Measurements from ENCODE around the gene ARPP19. TPM values are rescaled to one million over a fixed set of nuclear protein-coding genes. Genes with fewer than 3 reads are reported as not detected.
A peak's percentile ranks its signal among the peaks of the same experiment; 100 is the strongest.
"Not testable (repeated sequence)": the region's sequence is repeated elsewhere in the genome, so short reads cannot be mapped to it uniquely, and the experiment has no call there.

ARPP19 gene, protein sequence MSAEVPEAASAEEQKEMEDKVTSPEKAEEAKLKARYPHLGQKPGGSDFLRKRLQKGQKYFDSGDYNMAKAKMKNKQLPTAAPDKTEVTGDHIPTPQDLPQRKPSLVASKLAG
- total RNA-seq (2014; rRNA removed; shearing (Covaris generic)): 159 and 164 TPM in 2 replicates

DNA sequence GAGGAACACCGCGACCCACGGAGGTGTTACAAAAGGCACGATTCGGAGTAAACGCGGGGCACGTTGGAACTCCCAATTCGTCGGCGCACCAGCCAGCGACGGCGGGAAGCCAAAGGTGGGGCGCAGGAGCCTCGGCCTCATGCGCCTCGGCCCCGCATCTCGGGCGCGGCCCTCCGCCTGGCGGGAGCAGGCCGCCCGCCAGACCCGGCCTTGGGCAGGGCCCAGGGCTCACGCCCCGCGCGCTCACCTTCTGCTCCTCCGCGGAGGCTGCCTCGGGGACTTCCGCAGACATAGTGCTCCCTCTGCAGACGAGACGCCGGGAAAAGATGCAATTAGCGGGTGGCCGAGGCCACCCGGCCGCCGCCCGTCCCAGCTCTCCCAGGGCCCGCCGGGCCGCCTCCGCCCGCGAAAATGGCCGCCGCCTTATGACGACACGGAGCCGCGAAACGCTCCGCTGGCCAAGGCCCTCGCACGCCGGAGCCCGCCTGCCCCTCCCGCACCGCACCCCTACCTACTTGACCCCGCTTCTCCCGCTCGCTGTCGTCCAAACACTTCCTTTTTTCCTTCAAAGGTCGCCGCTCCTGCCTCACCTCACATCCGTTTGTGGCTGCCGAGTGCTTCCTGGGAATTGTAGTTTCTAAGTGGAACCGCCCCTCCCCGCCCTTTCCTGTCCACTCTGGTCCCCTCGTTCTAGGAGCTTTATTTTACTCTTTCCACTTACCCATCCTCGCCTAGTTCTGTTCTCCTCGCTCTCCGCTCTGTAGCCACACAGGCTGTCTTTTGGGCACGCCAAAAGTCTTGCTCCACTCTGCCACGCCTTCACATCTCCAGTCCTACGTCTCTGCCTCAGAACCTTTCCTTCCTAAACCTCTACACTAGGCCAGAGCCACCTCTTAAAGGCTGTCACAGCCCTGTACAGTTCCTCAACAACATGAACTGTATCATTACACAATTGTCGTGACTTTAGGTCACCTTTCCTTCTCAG lies at the start of gene ARPP19:
TSS of gene ARPP19 (minus strand) at position 430 of the 985 bp plus-strand sequence. CDS start at position 292, 138 bp downstream.
- DNase-seq (ENCODE audit: low read depth in 1 of 2, low spot score in 2 of 2): peak; percentile 93 to 96
- Histone ChIP-seq H3K27me3 (replicated peaks) (no peaks in the 10 kb centered on the region), H3K36me3 (peaks cover 22% of the 10 kb centered on the region), H3K4me3 (peak within 1 kb of the TSS; percentile 73), H3K9me3 (replicated peaks) (no peaks in the 10 kb centered on the region), H3K27ac (peak within 1 kb of the TSS; percentile 87), H3K4me1 (replicated peaks) (peaks cover 20% of the 10 kb centered on the region)

DNA sequence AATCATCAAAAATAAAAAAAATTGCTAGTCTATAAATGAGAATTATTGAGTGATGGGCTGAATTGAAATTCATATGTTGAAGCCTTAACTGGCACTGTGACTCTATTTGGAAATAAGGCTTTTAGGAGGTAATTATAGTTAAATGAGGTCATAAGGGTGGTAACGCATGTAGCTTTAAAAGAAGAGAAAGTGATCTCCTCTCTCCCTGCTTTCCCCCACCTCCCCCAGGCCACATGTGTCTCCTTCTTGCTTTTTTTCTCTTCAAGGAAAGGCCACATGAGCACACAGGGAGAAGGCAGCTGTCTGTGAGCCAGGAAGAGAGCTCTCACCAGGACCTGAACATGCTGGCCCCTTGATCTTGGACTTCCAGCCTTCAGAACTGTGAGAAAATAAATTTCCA lies 48.2 kb upstream of the ARPP19 start:
- Histone ChIP-seq H3K4me1 (replicated peaks) (no peaks in the 10 kb centered on the region), H3K27ac (no peak overlapping the region), H3K36me3 (no peaks in the 10 kb centered on the region), H3K4me3 (no peak overlapping the region), H3K27me3 (replicated peaks) (no peaks in the 10 kb centered on the region), H3K9me3 (replicated peaks) (no peaks in the 10 kb centered on the region)
- no peak for DNase-seq (ENCODE audit: low read depth in 1 of 2, low spot score in 2 of 2)

DNA sequence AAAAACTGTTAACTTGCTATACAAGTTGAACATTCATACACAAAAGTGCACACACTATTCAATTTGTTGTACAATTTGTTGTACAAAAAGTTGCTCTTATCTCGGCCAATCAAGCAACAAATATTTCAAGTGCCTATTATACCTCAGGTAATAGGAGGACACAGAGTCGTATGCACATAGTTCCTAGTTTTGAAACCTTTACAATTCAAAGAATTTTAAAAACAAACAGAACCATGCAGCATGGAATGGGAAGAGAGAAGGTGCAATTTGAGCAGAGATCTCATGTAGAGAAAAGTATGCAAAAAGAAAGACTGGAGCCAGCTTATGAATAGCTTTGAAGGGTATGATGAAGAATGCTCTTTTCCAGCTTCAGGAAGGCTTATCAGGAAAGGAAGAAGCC lies 46.5 kb upstream of the ARPP19 start:
- Histone ChIP-seq H3K36me3 (no peaks in the 10 kb centered on the region), H3K27ac (no peak overlapping the region), H3K27me3 (replicated peaks) (no peaks in the 10 kb centered on the region), H3K4me1 (replicated peaks) (no peaks in the 10 kb centered on the region), H3K9me3 (replicated peaks) (no peaks in the 10 kb centered on the region), H3K4me3 (no peak overlapping the region)
- no peak for DNase-seq (ENCODE audit: low read depth in 1 of 2, low spot score in 2 of 2)

DNA sequence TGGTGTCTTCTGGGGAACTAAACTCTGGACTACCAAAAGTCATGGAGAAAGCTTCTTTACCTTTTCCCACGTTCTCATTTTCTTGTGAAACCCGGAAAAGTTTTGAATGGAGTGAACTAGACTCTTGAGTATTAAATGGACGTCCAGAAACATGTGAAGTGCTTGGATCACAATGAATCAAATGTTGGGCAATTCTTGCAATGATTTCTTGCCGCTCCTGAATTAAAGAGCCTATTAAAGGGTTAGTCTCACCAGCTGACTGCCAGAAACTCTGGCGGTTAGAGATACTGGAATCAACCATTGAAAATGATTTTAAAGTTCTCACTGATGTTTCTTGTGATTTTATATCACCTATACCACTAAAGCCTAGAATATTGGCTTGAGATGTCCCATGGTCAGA lies 40.8 kb upstream of the ARPP19 start:
- no peaks in the 10 kb centered on the region for H3K9me3 ChIP-seq (replicated peaks)
- 0 out of 2 replicates have a peak, but pooled peaks cover 3% of the 10 kb centered on the region for H3K36me3 ChIP-seq
- no peak overlapping the region for H3K27ac ChIP-seq

DNA sequence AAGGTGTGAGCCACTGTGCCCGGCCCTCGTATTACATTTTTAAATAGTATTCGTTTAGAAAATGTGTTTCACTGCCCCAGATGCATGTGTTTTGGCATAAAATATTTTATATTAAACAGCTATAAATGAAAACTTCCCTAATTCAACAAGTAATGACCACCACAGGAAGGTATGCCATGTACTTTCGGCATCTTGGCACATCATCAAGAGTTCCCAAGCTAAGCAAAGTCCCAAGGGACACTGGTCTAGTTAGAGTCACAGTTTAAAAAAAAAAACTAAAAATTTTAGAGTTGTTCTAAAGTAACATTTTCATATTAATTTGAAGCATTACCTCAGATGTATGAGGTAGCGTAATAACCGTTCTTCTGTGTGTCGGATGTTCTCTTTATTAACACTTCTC lies 15.6 kb upstream of the ARPP19 start:
- H3K27ac ChIP-seq: no peak overlapping the region
- no peaks in the 10 kb centered on the region for H3K4me1 ChIP-seq (replicated peaks)
- no peak for DNase-seq (ENCODE audit: low read depth in 1 of 2, low spot score in 2 of 2)
- no peaks in the 10 kb centered on the region for H3K9me3 ChIP-seq (replicated peaks)
- no peaks in the 10 kb centered on the region for H3K36me3 ChIP-seq
- no peak overlapping the region for H3K4me3 ChIP-seq
- no peaks in the 10 kb centered on the region for H3K27me3 ChIP-seq (replicated peaks)

More for the DNA sequence above, 40.8 kb upstream of the ARPP19 start:
- H3K27me3 ChIP-seq (replicated peaks): no peaks in the 10 kb centered on the region
- no peak for DNase-seq (ENCODE audit: low read depth in 1 of 2, low spot score in 2 of 2)
- H3K4me1 ChIP-seq (replicated peaks): no peaks in the 10 kb centered on the region
- H3K4me3 ChIP-seq: no peak overlapping the region

DNA sequence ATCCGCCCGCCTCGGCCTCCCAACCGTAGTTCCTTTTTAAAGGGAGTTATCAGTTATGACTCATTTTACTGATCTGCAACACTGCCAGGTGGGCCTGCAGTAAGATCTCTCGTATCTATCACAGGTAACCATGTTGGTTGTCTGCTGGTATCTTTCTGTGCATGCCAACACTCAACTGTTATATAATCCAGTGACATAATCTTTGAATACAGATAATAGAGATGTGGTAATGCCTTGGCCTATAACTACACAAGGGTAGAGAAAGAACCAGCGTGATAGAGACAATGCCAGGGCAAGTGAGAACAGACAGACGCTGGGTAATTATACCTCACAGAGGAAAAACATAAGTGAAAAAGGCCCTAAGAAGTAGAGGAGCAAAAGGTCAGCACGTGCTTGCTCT lies 11.0 kb upstream of the ARPP19 start:
- H3K27me3 ChIP-seq (replicated peaks): no peaks in the 10 kb centered on the region
- no peak overlapping the region for H3K27ac ChIP-seq
- no peaks in the 10 kb centered on the region for H3K4me1 ChIP-seq (replicated peaks)
- no peak overlapping the region for H3K4me3 ChIP-seq
- H3K36me3 ChIP-seq: no peaks in the 10 kb centered on the region
- H3K9me3 ChIP-seq (replicated peaks): no peaks in the 10 kb centered on the region
- no peak for DNase-seq (ENCODE audit: low read depth in 1 of 2, low spot score in 2 of 2)

DNA sequence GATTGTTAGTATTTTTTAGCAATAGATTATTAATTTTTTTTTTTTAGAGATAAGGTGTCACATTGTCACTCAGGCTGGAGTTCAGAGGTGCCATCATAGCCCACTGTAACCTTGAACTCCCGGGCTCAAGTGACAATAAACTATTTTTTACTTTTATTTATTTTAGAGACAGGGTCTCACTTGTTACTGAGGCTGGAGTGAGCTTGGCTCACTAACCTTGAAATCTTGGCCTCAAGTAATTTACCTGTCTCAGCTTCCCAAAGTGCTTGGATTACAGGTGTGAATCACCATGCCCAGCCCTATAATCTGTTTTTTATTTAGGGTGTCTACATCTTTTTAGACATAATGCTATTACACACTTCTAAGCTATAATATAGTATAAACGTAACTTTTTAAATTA lies 7.9 kb upstream of the ARPP19 start:
- no peaks in the 10 kb centered on the region for H3K9me3 ChIP-seq (replicated peaks)
- H3K4me1 ChIP-seq (replicated peaks): no peaks in the 10 kb centered on the region
- H3K36me3 ChIP-seq: no peaks in the 10 kb centered on the region
- no peak overlapping the region for H3K27ac ChIP-seq
- H3K27me3 ChIP-seq (replicated peaks): no peaks in the 10 kb centered on the region
- no peak overlapping the region for H3K4me3 ChIP-seq
- no peak for DNase-seq (ENCODE audit: low read depth in 1 of 2, low spot score in 2 of 2)

DNA sequence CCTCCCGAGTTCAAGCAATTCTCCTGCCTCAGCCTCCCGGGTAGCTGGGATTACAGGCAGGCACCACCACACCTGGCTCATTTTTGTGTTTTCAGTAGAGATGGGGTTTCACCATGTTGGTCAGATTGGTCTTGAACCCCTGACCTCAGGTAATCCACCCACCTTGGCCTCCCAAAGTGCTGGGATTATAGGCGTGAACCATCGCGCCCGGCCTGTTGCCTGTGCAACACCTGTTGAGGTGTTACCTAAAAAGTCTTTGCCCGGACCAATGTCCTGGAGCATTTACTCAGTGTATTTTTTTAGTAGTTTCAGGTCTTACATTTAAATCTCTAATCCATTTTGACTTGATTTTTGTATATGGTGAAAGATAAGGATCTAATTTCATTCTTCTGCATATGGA lies 6.7 kb upstream of the ARPP19 start:
- H3K27ac ChIP-seq; H3K9me3 ChIP-seq (replicated peaks); H3K4me1 ChIP-seq (replicated peaks); H3K36me3 ChIP-seq; H3K4me3 ChIP-seq; DNase-seq (ENCODE audit: low read depth in 1 of 2, low spot score in 2 of 2); H3K27me3 ChIP-seq (replicated peaks): not testable (repeated sequence)

DNA sequence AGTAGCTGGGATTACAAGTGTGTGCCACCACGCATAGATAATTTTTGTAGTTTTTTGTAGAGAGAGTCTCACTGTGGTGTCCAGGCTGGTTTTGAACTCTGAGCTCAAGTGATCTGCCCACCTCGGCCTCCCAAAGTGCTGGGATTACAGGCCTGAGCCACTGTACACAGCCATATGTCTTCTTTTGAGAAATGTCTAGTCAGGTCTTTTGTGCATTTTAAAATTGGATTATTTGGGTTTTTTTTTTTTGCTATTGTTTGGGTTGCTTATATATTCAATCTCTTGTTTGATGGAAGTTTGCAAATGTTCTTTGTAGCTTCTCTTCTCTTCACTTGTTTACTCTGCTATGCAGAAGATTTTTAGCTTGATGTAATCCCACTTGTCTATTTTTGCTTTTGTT lies 6.2 kb upstream of the ARPP19 start:
- no peaks in the 10 kb centered on the region for H3K27me3 ChIP-seq (replicated peaks)
- H3K4me3 ChIP-seq: no peak overlapping the region
- no peaks in the 10 kb centered on the region for H3K4me1 ChIP-seq (replicated peaks)
- DNase-seq (ENCODE audit: low read depth in 1 of 2, low spot score in 2 of 2): no peak
- no peak overlapping the region for H3K27ac ChIP-seq
- H3K36me3 ChIP-seq: no peaks in the 10 kb centered on the region
- no peaks in the 10 kb centered on the region for H3K9me3 ChIP-seq (replicated peaks)

DNA sequence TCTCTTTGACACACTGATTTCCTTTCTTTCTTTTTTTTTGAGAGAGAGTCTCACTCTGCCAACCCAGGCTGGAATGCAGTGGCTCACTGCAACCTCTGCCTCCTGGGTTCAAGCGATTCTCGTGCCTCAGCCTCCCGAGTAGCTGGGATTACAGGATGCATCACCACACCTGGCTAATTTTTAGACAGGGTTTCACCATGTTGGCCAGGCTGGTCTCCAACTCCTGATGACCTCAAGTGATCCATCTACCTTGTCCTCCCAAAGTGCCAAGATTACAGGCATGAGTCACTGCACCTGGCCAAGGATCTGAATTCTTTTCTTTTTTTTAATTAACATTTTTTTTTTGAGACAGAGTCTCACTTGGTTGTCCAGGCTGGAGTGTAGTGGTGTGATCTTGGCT lies 5.8 kb upstream of the ARPP19 start:
- H3K27me3 ChIP-seq (replicated peaks); H3K9me3 ChIP-seq (replicated peaks); H3K4me3 ChIP-seq; H3K27ac ChIP-seq; H3K4me1 ChIP-seq (replicated peaks); DNase-seq (ENCODE audit: low read depth in 1 of 2, low spot score in 2 of 2); H3K36me3 ChIP-seq: not testable (repeated sequence)

DNA sequence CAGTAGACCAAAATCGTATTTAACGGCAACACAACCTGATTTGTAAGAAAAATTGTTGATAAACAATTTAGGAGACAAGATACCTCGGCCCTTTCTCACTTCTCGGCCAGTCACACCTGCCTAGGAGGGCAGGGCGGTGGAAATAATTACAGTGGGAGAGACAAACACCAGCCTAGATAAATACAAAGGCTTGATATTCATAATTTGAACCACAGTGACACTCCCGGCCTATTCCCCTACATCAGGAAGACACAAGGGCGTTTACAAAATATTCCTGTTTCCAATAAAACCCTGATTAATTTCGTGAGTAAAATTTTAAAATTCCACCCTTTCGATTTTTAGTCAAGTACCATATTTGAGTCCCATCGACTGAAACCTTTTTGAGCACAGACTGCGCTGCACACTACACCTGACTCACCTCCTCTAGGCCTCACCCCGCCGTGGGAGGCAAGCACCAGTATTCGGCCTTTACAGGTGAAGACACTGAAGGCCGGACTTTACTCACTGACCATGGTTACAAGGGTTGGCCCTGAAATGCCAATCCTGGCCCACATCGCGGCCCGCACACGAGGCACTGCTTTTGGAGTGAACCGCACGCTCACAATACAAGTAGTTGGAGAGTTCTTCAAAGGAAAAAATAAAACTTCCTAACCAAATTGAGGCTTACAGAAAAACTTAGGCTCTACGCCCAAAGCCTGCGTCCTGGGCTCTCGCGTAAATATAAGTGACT lies 794 bp downstream of the ARPP19 start:
- peak in 1 of 2 experiments; percentile 31 for DNase-seq (ENCODE audit: low read depth in 1 of 2, low spot score in 2 of 2)

DNA sequence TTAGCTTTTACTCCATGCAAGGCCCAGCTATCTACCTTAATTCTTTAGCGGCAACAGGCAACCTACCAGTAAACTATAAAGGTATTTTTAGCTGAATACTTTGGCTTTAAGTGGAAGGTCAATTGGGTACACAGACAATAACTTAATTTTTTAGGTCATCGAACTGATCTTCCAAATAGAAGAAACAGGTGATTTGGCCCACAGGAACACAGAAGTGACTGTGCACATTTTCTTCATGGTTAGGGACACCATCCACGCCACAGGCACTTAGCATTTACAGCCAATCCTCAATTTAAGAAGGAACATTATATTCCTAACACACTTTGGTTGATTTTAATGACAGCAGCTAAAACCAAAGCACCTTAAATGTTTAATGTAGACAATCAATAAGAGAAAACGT lies 1.9 kb downstream of the ARPP19 start:
- Histone ChIP-seq H3K4me1 (replicated peaks) (peaks cover 20% of the 10 kb centered on the region), H3K4me3 (peak overlapping the region; percentile 73), H3K36me3 (peaks cover 30% of the 10 kb centered on the region), H3K27ac (no peak overlapping the region), H3K27me3 (replicated peaks) (no peaks in the 10 kb centered on the region), H3K9me3 (replicated peaks) (no peaks in the 10 kb centered on the region)
- DNase-seq (ENCODE audit: low read depth in 1 of 2, low spot score in 2 of 2): no peak

More for the DNA sequence above, 794 bp downstream of the ARPP19 start:
- H3K36me3 ChIP-seq: peaks cover 30% of the 10 kb centered on the region
- no peaks in the 10 kb centered on the region for H3K27me3 ChIP-seq (replicated peaks)
- H3K9me3 ChIP-seq (replicated peaks): no peaks in the 10 kb centered on the region
- H3K4me1 ChIP-seq (replicated peaks): peaks cover 20% of the 10 kb centered on the region
- H3K27ac ChIP-seq: peak overlapping the region; percentile 87
- H3K4me3 ChIP-seq: peak overlapping the region; percentile 73

DNA sequence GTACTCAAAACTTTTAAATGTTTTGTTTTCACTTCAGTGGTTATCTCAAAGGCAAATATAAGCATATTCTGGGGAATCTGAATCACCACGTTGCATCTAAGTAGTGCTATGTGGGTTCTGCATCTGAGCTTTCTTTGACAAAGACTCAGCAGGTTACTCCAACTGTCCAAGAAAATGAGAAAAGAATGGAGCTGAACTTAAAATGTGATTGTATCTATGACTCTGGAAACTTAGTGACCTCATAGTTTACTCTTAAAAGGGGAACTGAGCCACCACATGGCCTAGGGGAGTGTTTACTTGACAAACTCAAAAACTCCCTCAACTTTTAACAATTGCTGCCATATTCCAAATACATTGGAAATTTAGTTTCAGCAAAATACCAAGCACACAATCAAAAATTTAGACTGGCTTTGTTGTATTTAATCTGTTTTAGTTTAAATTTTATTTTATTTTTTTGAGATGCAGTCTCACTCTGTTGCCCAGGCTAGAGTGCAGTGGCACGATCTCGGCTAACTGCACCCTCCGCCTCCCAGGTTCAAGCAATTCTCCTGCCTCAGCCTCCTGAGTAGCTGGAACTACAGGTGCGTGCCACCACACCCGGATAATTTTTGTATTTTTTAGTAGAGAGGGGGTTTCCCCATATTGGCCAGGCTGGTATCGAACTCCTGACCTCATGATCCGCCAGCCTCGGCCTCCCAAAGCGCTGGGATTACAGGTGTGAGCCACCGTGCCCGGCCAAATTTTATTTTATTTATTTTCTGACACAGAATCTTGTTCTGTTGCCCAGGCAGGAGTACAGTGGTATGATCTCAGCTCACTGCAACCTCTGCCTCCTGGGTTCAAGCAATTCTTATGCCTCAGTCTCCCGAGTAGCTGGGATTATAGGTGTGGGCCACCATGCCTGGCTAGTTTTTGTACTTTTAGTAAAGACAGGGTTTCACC lies 3.1 kb downstream of the ARPP19 start:
- peaks cover 32% of the 10 kb centered on the region for H3K36me3 ChIP-seq
- H3K4me3 ChIP-seq; H3K27me3 ChIP-seq (replicated peaks); H3K27ac ChIP-seq; H3K9me3 ChIP-seq (replicated peaks): not testable (repeated sequence)
- peaks cover 27% of the 10 kb centered on the region for H3K4me1 ChIP-seq (replicated peaks)
- peak in 1 of 2 experiments; percentile 27 for DNase-seq (ENCODE audit: low read depth in 1 of 2, low spot score in 2 of 2)

Measured in SJSA1 (cell line).